Measurements from ENCODE around the gene UBAC2. TPM values are rescaled to one million over a fixed set of nuclear protein-coding genes. Genes with fewer than 3 reads are reported as not detected.

Gene UBAC2
- total and polyA plus RNA-seq, 2 donors (not counting 3 experiments of a cell fraction or from before 2014, with no cell fraction given), result 45.7 to 54.4 TPM

DNA sequence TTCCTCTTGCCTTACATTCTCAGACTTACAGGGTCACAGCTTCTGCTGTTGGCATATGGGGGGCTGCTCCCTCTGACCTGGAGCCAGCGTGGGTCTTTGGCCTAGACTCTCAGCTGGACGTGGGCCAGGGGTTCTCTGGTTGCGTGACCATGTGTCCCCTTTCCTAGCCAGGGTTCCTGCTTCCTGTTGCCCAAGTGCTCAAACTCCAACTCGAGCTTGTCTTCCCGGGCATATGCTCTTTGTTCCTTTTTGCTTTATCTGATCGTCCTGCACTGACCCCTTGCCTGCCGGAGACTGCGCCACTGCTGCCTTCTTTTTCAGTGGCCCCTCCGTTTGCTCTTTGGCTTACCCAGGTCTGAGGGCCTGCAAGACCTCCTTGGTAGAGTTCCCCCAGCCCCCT is 131.8 kb downstream of the UBAC2 start:
- intact Hi-C loops (cut with micrococcal nuclease) (no loop called here), dilution Hi-C loops (cut with MboI; ENCODE audit: extremely low pct_ligation_motif_present, low sequenced_read_pairs) (no loop called here)
- no peaks in the 10 kb centered on the region for H3K9me1 ChIP-seq (replicated peaks; ENCODE audit: control insufficient read depth, extremely low read depth, insufficient read depth, low read length)
- no peaks in the 10 kb centered on the region for H3K36me3 ChIP-seq (ENCODE audit: control insufficient read depth in 2 of 2, extremely low read depth in 1 of 2, insufficient read depth in 2 of 2, low read length in 2 of 2)
- no peaks in the 10 kb centered on the region for H3K79me2 ChIP-seq (ENCODE audit: control insufficient read depth, insufficient read depth, low read length)
- H4K20me1 ChIP-seq (replicated peaks; ENCODE audit: control insufficient read depth, extremely low read depth, insufficient read depth, low read length), result no peaks in the 10 kb centered on the region
- ChIA-PET POLR2A (no interaction called here), CTCF (no interaction called here)
- H3K4me3 ChIP-seq (replicated peaks in 1 of 3; ENCODE audit: insufficient read depth in 1 of 3, low read depth in 1 of 3, low read length in 3 of 3), result no peak overlapping the region
- no peak overlapping the region for H3K4me2 ChIP-seq (ENCODE audit: insufficient read depth, low read length)
- DNase-seq (ENCODE audit: low read depth, low spot score), result no peak
- H3K9me3 ChIP-seq (replicated peaks; ENCODE audit: control insufficient read depth, insufficient read depth, low read length), result no peaks in the 10 kb centered on the region
- no peak overlapping the region for H3K27ac ChIP-seq (ENCODE audit: insufficient read depth, low read depth, low read length)
- no peak for FAIRE-seq
- no TSS peak for BruUV-seq (replicated peaks)
- H3K9ac ChIP-seq (replicated peaks; ENCODE audit: extremely low read depth, insufficient read depth, low read length), result no peak overlapping the region
- TF ChIP-seq FOS (IDR thresholded peaks at IDR 0.05; ENCODE audit: borderline replicate concordance, insufficient read depth, low read length) (no peak), GATA2 (IDR thresholded peaks at IDR 0.05; ENCODE audit: insufficient read depth, insufficient read length, low read depth, low read length) (no peak), JUN (IDR thresholded peaks at IDR 0.05; ENCODE audit: borderline replicate concordance, insufficient read depth, insufficient read length, low read depth) (no peak), POLR2A (IDR thresholded peaks at IDR 0.05; ENCODE audit: low read depth, low read length) (no peak)
- TF ChIP-seq, protein P1, sequence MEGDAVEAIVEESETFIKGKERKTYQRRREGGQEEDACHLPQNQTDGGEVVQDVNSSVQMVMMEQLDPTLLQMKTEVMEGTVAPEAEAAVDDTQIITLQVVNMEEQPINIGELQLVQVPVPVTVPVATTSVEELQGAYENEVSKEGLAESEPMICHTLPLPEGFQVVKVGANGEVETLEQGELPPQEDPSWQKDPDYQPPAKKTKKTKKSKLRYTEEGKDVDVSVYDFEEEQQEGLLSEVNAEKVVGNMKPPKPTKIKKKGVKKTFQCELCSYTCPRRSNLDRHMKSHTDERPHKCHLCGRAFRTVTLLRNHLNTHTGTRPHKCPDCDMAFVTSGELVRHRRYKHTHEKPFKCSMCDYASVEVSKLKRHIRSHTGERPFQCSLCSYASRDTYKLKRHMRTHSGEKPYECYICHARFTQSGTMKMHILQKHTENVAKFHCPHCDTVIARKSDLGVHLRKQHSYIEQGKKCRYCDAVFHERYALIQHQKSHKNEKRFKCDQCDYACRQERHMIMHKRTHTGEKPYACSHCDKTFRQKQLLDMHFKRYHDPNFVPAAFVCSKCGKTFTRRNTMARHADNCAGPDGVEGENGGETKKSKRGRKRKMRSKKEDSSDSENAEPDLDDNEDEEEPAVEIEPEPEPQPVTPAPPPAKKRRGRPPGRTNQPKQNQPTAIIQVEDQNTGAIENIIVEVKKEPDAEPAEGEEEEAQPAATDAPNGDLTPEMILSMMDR (IDR thresholded peaks at IDR 0.05; ENCODE audit: extremely low read depth in 1 of 2, insufficient read depth in 1 of 2, low read depth in 1 of 2, low read length in 2 of 2), result no peak
- no peak overlapping the region for H2AFZ ChIP-seq (ENCODE audit: low read depth, low read length)
- H3K27me3 ChIP-seq (ENCODE audit: control insufficient read depth in 2 of 2, insufficient read depth in 2 of 2, low read length in 2 of 2), result no peaks in the 10 kb centered on the region
- H3K4me1 ChIP-seq (ENCODE audit: control insufficient read depth, extremely low read depth, insufficient read depth, low read length), result no peaks in the 10 kb centered on the region

DNA sequence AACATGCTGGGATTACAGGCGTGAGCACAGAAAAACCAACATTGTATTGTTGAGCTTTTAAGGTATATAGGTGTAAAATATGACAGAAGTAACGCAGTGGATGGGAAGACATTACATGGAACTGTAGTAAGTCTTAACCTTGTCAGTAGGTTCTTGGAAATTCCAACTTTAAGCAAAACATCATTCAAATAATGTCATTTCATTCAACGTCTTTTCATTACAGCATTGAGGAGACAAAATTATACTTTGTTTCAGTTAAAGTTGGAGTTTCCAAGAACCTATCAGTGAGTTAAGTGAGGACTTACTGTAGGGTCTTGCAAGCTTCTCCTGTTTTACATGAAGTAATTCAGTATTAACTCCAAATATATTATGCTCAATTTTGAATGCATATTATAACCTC is 133.6 kb downstream of the UBAC2 start:
- no peak for FAIRE-seq
- Histone ChIP-seq H2AFZ (ENCODE audit: low read depth, low read length) (no peak overlapping the region), H3K4me2 (ENCODE audit: insufficient read depth, low read length) (no peak overlapping the region), H3K27ac (ENCODE audit: insufficient read depth, low read depth, low read length) (no peak overlapping the region), H3K9me1 (replicated peaks; ENCODE audit: control insufficient read depth, extremely low read depth, insufficient read depth, low read length) (no peaks in the 10 kb centered on the region), H3K27me3 (ENCODE audit: control insufficient read depth in 2 of 2, insufficient read depth in 2 of 2, low read length in 2 of 2) (no peaks in the 10 kb centered on the region), H3K9me3 (replicated peaks; ENCODE audit: control insufficient read depth, insufficient read depth, low read length) (no peaks in the 10 kb centered on the region), H3K9ac (replicated peaks; ENCODE audit: extremely low read depth, insufficient read depth, low read length) (no peak overlapping the region), H3K36me3 (ENCODE audit: control insufficient read depth in 2 of 2, extremely low read depth in 1 of 2, insufficient read depth in 2 of 2, low read length in 2 of 2) (no peaks in the 10 kb centered on the region), H4K20me1 (replicated peaks; ENCODE audit: control insufficient read depth, extremely low read depth, insufficient read depth, low read length) (no peaks in the 10 kb centered on the region), H3K4me3 (replicated peaks in 1 of 3; ENCODE audit: insufficient read depth in 1 of 3, low read depth in 1 of 3, low read length in 3 of 3) (no peak overlapping the region), H3K4me1 (ENCODE audit: control insufficient read depth, extremely low read depth, insufficient read depth, low read length) (no peaks in the 10 kb centered on the region), H3K79me2 (ENCODE audit: control insufficient read depth, insufficient read depth, low read length) (no peaks in the 10 kb centered on the region)
- dilution Hi-C loops (cut with MboI; ENCODE audit: extremely low pct_ligation_motif_present, low sequenced_read_pairs), result no loop called here
- TF ChIP-seq, protein P2, sequence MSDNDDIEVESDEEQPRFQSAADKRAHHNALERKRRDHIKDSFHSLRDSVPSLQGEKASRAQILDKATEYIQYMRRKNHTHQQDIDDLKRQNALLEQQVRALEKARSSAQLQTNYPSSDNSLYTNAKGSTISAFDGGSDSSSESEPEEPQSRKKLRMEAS (IDR thresholded peaks at IDR 0.05; ENCODE audit: insufficient read depth, insufficient read length), result no peak
- no peak for TF ChIP-seq FOS (IDR thresholded peaks at IDR 0.05; ENCODE audit: borderline replicate concordance, insufficient read depth, low read length)
- BruUV-seq (replicated peaks), result no TSS peak
- intact Hi-C loops (cut with micrococcal nuclease), result no loop called here
- ChIA-PET POLR2A (interaction anchor here (0.6 kb wide), 1 partner anchor 9 kb away, joined by 3 read pairs; no protein-coding TSS in a partner anchor), CTCF (interaction anchor here (1.0 to 3.0 kb wide), 2 partner anchors 12 to 65 kb away, joined by 3 to 9 read pairs; no protein-coding TSS in a partner anchor)
- no peak for DNase-seq (ENCODE audit: low read depth, low spot score)
